Measurements from ENCODE around the gene DAB2. TPM values are rescaled to one million over a fixed set of nuclear protein-coding genes. Genes with fewer than 3 reads are reported as not detected.

The DAB2 gene
- total RNA-seq, 1 donor from 2014 or later = 117 TPM

DNA sequence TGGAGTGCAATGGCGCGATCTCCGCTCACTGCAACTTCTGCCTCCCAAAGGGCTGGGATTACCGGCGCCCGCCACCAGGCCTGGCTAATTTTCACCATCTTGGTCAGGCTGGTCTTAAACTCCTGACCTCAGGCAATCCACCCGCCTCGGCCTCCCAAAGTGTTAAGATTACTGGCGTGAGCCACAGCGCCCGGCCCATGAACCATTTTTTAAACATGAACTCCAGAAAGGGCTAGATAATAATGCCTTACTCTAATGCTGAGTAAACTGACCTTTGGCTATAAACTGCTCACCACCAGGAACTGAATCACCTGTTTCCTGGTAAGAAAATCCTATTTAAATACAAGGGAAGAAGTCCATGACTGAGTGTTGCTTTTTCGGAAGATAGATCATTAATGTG, 23.2 kb upstream of the DAB2 start:
- DNase-seq (ENCODE audit: low read depth) = peak; percentile 83

DNA sequence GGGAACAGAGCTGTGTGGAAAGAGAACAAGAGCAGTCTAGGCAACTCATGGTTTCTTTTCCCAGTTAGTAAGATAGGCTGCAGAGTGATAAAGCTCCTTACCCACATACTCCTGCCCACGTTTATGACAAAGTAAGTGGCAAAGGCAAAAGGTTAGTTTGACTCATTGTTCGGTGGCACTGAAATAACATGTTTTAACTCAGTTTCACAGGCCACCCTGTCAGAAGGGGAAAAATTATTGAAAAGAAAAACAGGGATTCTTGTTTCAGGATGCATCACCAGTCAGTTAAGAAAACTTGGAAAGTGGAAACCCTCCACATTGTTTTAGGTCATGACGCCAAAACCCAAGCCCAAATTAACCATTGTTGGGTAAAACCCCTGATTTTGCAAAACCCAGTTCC, 22.3 kb upstream of the DAB2 start:
- peak; percentile 69 for DNase-seq (ENCODE audit: low read depth)

DNA sequence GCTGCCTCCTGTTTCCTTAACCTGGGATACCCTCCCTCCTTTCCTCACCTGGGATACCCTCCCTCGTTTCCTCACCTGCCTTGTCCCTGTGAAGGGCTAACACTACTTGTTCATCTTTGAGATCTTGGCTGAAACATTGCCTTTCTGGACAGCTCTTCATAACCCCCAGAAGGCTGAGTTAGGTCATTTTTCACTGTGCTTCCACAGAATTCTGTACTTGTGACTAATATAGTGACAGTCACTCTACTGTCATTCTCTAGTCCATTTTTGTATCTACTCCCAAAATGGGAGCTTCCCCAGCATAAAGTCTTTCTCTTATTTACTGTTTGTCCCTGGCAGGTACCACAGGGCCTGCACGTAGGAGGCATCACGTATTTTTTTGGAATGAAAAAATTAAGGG, 21.5 kb upstream of the DAB2 start:
- no peak for DNase-seq (ENCODE audit: low read depth)

DNA sequence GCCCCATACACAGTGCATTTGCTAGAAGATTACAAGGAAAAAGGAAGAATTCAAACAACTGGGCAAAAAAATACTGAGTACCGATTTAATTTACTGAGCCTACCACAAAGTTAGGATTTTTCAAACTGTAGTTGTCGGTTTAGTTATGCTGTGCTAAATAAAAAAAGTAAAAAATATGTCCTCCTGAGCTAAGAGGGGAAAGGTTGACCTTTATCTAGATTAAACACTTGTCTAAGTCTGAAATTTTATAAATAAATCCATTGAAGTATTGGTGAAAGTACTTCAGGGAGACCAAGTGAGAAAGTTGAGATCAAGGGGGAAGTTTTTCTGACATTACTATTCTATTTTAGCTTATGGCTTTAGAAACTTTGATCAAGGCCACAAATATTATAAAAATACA, 19.1 kb upstream of the DAB2 start:
- no peak for DNase-seq (ENCODE audit: low read depth)

DNA sequence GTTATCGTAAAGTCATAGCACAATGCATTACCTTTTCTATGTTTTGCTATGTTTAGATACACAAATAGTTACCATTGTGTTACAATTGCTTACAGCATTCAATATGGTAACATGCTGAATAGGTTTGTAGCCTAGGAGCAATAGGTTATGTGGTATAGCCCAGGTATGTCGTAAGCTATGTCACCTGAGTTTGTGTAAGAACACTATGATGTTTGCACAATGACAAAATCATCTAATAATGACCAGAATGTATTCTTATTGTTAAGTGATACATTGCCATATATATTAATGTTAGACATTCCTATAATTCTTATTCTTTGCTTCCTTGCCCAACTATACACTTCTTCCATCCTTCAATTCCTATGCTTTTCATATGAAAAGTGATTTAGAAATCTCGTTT, 18.2 kb upstream of the DAB2 start:
- DNase-seq (ENCODE audit: low read depth) = no peak

DNA sequence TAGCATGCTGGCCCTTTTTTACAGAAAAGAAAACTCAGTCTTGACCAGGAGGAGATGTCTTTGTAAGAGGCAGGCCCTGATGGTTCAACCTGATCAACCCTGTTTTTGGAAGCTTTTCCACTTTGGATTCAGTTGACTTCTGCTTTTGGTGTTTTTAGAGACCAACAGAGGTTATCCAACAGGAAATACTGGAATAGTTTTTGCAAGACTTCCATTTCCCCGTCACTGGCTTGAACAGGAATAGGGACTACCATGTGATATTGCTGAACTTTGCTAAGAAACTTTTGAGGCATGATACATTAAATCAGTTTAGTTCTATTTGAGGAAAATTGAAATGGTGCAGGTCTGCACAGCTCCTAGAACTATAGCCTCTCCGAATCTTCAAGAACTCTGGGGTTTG, 17.1 kb upstream of the DAB2 start:
- no peak for DNase-seq (ENCODE audit: low read depth)

DNA sequence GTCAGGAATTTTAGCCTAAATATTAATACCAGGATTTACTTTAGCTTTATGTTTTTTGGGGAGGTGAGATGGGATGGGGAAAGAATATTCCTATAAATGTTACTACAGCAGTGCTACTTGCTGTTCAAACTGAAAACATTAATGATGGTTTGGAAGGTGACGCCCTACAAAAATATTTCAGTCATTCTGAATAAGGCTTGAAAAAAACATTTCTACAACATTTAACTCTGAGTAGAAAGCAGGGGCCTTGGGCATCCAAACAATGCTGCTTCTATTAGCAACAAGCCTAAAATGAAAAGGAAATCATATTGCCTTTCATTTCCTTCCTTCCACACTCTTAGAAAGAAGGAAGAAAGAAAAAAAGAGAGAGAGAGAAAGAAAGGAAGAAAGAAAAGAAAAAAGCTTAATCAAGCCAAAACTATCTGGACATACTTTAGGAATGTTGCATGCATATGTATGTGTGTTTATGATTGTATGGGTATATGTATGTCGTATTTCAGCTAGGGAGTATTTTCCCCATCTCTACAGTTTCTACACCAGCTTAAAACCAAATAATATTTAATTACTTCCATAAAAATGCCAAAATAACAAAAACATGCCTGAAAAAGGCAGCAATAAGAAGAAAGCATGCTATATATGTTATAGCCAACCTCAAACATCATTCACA, 16.3 kb upstream of the DAB2 start:
- DNase-seq (ENCODE audit: low read depth) = no peak

DNA sequence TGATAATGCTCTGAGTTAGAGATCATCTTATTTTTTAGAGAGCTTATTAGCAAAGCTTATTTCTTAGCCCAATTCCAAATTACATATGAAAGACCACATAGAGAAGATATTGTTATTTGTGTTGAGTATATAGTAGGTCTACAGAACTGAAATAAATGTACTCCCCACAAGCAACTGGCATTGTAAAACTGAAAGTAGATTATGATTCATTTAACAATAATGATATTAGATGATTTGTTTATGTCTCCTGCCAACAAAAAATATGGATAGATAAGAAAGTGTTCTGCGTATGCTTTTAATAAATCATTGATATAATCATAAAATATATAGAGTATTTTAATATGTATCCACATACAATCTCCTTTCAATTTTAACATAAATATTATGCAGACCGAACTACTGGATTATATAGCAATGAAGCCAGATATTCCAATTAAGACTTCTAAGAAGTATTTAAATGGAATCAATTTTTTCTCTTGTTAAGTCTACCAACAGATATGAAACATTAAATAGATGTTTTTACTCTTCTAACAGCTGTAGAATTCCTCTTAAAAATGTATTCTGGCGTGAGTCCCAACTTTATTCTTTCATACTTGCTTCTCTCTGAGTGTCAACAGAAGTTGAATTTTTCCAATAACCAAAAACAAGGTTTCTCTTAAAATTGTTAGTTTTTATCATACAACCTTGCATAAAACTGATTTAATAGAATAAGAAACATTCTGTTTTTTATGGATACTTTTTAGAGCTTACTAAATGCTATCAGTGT, 15.6 kb upstream of the DAB2 start:
- no peak for DNase-seq (ENCODE audit: low read depth)

DNA sequence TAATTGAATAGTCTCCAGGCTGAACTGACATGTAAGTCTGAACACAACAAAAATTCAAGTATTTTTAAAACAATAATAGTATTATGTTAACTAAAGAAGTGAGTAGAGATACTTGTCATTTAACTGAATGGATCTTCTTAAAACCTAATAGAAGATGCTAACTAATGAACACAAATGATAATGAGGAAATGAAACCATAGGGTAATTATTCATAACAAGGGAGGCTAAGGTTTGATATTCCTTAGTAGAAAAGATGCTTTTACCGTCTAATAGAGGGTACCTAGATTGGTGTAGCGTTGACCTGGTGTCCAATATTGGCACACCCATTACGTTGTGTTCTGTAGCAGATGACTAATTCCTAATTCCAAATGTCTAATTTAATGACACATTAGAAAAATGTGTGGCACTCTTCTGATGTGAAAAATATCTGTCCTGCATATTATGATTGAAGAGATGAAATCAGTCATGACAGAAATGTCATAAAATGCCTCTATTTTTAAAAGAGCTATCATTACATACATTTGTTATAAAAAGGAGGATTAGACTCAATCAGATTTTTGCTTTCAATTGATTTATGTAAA, 14.9 kb upstream of the DAB2 start:
- DNase-seq (ENCODE audit: low read depth) = no peak

DNA sequence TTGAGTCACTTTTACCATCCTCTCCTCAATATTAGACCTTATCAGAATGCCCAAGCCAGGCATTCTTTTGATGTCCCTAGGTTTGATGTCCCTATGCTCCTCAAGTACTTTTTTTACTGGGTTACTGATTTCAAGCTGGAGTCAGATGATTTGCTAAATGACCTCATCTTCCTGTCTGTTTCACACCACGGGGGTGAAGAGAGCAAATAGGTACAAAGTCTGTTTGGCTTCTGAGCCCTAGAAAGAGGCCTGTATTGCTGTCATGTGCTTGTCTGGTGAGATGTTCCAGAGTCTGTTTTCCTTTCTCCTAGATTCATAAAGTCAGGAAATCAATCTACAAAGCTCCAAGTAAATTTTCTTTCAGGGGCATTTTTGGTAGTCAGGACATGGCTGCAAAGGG, 12.7 kb upstream of the DAB2 start:
- DNase-seq (ENCODE audit: low read depth) = peak; percentile 85

DNA sequence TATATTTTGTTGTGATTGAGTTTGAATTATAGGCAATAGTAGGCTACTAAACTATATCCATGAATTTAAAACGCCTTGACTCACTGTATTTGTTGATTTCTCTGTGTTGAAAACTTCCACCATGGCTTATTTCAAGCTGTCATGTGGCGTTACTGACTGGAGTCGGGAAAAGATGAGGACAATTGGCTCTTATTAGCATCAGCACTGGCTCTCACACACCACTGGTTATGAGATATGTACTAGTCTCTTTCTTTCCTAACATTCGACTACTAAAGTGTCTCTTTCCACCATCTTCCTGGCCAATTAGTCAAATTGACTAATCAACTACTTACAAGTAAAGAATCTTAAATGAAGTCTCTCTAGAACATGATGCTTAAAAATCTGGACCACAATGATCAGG, 9.1 kb upstream of the DAB2 start:
- peak; percentile 53 for DNase-seq (ENCODE audit: low read depth)

DNA sequence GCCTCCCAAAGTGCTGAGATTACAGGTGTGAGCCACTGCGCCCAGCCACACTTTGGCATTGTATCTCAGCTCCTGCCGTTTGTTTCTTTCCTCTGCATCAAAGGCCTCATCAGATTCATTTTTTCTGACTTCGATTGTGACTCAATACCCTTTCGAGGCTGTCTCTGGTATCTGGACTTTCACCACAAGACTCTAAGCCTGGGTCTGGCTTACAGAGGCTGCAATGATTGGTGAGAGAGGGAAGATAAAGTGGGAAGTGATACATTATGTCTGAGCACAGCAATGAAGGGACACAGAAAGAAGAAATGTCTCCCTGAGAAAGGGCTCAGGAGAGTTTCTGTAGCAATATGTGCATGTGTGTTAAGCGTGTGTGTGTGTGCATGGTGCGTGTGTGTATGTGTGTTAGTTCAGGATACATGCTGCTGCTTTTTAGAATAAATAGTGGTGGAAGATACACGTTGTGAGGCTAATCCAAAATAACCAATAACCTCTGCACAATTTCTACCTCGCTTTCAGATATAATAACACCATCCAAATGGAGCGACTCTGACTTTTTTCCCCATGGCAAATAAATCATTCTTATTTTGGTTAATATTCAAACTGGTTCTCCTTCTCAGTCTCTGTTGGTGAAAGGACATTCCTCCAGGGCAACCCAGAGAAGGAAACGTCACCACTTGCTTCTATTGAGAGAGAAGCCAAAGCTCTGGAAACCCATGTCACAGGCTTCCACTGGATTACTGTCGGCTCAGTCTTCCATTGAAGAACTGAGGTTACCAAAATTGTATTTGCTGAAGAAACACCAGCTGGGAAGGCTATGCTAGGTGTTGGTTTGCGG, 8.1 kb upstream of the DAB2 start:
- DNase-seq (ENCODE audit: low read depth) = peak; percentile 89

DNA sequence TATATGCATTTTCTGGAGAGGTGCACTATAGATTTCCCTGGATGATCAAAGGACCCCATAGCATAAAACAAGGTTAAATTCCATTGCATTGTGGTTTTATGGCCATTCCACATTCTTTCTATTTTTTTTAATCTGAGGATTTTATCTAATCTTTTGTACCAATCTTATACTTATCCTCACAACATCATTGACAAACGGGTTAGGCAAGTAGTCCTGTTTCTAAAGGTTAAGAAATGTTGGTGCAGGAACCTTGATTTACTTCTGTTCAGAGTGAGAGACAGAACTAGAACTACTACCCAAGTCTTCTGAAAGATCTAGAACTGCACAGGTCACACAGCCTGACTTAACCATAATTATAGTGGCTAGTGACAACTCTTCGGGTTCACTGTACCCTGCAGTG, 5.7 kb upstream of the DAB2 start:
- no peak for DNase-seq (ENCODE audit: low read depth)

DNA sequence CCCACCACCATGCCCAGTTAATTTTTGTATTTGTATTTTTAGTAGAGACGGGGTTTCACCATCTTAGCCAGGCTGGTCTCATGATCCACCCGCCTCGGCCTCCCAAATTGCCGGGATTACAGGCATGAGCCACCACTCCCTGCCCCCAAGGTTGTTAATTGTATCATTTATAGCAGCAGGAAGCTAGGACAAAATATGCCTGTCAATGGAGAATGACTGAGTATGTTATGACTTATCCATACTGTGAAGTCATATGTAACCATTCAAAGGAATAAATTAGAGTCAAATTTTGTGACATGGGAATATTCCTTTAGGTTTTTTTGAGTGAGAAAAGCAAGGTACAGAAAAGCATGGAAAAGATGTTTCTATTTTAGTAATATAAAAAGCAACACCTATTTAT, 3.9 kb upstream of the DAB2 start:
- DNase-seq (ENCODE audit: low read depth) = no peak

DNA sequence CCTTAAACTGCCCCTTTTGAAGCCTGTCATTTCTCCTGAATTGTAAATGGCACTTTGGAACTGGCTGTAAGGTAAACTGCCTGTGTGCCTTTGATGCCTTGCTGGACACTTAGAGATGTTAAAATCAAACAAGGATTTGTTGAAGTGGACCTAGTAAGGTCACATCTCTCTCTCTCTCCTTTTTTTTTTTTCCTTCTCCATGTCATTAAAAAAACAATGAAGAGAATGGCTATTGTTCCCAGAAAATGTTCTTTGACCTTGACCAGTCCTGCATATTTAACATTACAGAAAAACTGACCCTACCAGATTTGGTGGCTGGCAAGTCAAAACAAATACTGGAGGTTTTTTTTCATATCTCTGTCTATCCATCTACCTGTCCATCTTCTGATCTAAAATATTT, 2.9 kb upstream of the DAB2 start:
- no peak for DNase-seq (ENCODE audit: low read depth)

DNA sequence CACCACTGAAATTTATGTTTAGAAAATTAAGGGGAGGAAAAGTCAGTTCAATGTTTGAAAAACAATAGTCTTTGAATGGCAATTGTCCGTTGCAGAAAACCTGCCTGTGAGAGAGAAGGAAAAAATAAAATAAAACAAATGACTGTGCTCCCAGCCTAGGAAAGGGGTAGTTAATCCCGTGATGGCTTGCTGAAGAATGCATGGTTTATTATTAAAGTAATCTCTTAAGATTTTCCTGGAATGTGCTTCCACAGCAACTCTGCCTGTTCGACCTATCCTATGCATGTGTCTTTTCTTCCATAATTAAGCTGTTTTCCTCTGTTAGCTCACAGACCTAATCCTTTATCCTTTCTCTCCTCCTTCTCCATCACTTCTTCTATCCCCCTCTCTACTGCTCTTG, 2.4 kb upstream of the DAB2 start:
- DNase-seq (ENCODE audit: low read depth) = peak; percentile 46

DNA sequence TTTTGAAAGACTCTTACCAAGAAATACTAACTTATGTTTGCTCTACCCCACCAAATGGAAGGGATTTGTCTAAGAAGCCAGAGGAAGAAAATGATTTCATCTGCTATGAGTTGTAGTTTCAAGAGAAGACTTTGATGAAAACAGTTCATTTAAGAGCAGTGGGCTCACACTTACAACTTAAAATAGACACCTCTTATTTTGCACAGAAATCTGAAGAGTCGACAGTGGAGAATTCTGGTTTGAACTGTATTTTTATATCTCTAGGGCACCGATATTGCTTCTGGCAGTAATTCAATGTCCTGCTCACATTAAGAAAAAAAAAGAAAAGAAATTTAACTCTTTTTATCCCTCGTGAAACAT, 1.9 kb upstream of the DAB2 start:
- no peak for DNase-seq (ENCODE audit: low read depth)

DNA sequence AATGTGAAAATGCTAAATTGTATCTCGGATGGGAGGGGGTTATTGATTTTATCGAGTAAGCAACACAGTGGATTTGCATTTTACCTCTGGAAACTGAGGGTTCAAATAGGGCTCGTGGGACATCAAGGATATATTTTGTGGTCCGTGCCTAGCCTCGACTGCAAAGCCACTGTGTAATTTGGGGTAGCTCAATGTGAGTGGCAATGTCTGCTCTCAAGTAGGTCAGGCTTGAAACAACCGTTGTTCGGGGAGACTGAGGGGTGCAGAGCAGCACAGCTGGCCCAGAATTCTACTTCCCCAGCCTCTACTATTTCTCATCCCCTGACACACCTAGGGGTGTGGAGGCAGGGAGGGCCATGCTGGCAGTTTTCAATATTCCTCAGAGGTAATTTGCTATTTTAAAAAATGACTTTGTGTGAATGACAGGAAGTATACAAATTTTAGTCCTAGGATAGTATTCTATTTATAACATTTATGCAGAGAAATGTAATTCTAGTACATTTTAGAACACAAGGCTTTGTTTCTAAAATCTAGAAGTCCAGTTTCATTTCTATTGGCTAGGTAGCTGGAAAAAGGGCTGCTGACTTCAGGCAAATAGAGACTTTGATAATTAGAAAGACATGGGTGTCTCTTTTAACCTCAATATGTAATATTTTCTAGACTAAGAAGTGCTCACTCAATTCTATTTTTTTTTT, 1.4 kb upstream of the DAB2 start:
- no peak for DNase-seq (ENCODE audit: low read depth)

DNA sequence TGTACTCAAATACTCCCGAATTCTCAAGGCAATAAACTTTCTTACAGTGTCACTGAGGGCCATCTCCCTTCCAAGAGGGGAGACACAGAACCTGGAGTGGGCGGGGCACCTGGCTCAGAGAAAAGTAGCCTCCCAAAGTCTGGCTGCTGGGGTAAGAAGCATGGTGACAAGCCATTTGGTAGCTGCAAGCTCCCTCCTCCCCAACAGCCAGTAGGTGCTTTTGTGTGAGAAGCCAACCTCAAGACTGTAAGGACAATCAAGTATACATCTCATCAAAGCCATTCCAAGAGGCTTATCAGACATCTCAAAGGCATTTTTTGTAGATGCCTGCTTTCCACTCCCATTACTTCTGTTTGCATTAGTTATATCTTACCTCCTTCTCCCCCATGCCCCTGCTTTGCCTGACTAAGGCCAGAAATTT, 1.4 kb downstream of the DAB2 start:
- peak; percentile 18 for DNase-seq (ENCODE audit: low read depth)

DNA sequence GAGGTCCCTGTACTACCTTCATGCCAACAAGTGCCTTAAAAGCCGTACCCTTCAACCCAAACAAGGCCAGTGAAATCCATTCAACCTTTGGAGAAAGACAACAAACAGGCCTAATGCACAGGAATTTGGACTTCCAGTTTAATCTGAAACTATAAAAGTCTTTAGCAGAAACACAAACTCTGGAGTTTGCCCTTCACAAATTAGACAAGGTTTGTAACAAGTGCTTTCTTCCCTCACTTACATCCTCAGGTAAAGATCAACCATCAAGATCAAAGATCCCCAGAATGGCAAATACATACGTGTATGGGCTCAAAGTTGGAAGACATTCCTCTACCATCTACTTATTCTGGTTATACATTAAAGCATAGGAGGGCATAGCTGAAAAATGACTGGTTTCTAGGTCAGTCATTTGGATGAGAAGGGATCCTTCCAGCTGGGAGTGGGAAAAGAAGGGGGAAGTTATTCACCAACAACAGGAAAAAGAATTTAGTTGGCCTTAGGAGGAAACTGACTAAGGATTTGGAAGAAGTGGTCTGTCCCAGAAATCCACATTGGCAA, 2.0 kb downstream of the DAB2 start:
- peak; percentile 14 for DNase-seq (ENCODE audit: low read depth)

DNA sequence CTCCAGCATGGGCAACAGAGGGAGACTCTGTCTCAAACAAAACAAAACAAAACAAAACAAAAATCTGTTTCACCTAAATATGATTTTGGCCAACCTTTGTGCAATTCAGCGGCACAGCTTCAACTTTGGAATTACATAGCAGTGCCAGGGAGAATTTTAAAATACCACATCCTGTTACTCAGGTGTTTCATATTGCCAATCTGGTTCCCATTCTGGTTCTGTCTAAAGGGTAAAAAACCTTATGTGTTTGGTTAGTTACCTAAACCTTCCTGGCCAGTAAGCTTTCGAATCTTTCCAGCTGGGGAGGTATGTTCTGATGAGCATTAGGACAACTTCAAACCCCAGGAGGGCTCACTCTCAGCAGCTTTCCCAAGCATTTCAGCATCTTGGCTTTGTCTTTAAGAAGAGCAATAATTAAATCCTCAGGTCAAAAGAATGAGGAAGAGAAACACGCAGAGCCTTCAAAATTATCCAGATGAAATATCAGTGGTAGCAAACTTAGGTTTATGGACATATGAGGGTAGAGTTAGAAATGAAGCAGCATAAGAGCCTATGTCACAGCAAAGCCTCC, 2.7 kb downstream of the DAB2 start:
- no peak for DNase-seq (ENCODE audit: low read depth)
